Measurements from ENCODE around the gene AMBRA1.

Gene AMBRA1

DNA sequence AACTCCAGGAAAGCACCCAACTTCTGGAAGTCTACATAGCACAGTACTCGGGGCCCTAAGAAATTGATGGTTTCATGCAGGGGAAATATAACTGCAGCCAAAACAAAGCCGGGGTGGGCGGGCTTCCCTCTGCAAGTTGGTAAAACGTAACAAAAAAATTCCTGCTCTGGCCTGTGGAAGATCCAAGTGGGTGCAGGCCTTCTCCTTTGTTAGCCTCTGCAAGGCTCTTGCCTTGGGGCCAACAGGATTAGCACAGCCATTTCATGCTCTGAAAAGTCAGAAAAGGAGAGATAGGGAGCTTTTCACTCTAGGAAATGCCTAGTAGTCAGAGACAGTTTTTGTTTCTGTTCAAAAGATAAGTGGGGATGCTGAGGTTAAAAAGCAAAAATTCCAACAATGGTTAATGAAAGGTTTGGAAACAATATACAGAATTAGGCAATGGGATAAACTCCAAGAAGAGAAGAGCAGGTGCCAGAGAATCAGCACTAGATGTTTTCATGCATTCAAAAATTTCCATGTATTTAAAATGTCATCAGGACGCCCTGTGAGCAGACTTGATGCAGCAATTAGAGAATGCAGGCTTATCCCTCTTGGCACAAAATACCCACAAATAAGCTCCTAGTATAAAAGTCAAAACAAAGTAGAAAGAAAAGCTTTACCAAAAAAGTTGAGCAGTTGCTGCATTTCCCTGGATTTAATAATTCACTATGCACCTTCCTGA is 130.0 kb downstream of the AMBRA1 start:
- TF ChIP-seq POLR2A (IDR thresholded peaks at IDR 0.05; ENCODE audit: low read depth, low read length) = no peak
- DNase-seq (ENCODE audit: insufficient read length, low spot score) (no peak), FAIRE-seq (no peak)

DNA sequence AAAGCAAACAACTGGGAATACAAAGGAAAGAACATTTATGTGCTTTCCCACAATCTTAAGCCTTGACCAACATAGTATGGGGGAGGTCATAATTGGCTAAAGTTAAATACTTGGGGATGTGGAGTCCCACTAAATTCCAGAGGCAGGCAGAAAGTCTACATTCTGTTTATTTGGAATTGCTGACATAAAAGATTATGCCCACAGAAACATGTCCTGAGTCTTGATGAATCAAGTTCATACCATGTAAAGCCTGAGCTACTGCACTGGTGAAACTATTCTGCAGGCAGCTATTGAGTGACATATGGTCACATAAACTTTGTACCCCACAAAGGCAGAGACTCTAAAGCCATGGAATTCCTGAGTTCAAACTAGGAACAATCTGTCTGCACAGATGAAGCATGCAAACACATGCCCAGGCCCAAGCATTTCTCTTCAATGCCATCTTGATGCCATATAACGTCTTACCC is 132.3 kb downstream of the AMBRA1 start:
- FAIRE-seq = no peak
- DNase-seq (ENCODE audit: insufficient read length, low spot score) = no peak
- no peak for TF ChIP-seq POLR2A (IDR thresholded peaks at IDR 0.05; ENCODE audit: low read depth, low read length)

DNA sequence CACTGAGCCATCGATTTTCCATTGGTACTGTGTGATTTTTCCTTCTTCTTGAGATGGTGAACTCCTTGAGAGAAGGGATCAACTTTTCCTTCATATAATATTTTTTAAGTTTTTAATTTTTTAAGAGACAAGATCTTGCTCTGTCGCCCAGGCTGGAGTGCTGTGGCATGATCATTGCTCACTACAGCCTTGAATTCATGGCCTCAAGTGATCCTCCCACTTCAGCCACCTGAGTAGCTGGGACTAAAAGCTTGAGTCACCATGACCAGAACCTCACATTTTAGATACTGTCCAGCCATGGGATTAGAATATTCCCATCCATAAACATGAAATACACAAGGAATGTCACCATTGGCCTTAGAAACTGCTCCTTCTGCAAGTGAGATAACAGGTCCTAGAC is 135.3 kb downstream of the AMBRA1 start:
- no peak for FAIRE-seq

DNA sequence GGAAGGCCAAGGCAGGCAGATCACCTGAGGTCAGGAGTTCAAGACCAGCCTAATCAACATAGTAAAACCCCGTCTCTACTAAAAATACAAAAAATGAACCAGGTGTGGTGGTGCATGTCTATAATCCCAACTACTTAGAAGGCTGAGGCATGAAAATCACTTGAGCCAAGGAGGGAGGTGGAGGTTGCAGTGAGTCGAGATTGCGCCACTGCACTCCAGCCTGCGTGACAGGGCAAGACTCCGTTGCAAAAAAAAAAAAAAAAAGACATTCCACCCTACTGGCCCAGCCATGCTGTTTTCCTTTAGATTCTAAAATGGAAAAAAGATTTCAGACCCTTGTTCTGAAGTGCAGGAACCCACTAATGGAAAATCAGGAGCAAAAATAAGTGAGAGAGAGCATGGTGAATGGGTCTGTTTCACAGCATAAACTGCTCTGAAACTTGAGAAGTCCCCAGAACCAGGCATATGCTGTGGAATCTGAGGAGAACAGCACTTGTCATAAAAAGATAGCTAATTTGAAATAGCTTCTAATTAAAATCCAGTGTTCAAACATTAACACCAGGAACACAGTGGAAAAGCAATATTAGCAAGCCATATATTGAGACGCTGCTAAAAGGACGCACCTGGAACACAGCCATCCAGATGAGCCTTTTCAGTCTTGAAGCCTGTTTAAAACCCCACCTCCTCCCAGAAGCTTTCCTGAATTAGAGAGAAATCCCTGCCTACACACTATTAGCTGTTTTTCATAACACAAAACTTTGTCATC is 136.0 kb downstream of the AMBRA1 start:
- no peak for DNase-seq (ENCODE audit: insufficient read length, low spot score)
- TF ChIP-seq POLR2A (IDR thresholded peaks at IDR 0.05; ENCODE audit: low read depth, low read length) = no peak
- no peak for FAIRE-seq

More for the DNA sequence above, 135.3 kb downstream of the AMBRA1 start:
- no peak for DNase-seq (ENCODE audit: insufficient read length, low spot score)
- no peak for TF ChIP-seq POLR2A (IDR thresholded peaks at IDR 0.05; ENCODE audit: low read depth, low read length)

DNA sequence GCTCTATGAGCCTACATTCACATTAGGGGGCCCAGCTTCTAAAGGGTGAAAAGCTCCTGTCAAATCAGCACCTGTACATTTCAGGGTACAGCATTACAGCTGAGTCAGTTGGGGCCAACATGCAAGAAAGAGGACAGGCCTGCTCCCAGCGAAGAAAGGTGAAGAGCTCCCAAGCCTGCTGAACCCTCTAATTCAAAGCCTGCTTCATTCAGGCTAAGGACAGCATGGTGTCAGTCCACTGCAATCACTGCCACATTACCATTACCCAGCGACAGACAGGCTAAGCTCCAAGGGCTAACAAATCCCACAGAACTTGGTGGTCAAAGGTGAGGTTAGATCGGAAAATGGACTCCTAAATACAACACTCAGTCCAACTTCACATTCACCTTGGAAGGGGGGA is 136.8 kb downstream of the AMBRA1 start:
- DNase-seq (ENCODE audit: insufficient read length, low spot score) (no peak), FAIRE-seq (no peak)
- TF ChIP-seq POLR2A (IDR thresholded peaks at IDR 0.05; ENCODE audit: low read depth, low read length) = no peak

DNA sequence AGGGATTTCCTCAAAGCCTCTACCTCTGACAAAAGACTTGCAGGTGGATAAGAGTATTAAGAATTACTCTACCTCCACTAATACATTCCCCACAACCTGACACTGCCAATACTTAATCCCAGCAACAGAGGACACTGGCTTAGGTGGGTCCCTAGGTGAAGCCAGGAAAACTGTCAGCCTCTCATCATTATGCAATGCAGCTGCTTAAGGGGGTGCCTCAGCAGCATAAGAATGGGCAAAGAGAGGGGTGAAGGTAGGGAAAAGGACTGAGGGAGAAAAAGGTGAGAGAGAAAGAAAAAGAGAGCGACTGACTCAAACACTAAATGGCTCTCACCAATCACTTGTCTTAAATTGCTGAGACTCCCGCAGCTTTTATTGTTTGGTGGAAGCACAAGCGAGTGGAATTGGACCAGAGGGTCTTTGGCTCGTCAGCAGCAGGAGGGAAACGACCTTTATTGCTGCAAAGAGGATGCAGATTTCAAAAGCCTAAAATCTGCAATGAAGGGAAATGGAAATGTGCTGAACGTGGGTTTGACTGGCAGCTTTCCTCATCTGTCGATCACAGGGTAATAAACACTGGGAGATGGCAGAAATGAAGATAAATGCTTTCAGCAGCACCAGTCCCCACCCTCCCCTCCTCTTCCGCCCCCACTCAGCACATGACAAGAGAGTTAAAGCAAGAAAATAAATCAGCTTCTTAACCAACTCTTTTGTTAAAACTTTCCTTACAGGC is 137.4 kb downstream of the AMBRA1 start:
- TF ChIP-seq POLR2A (IDR thresholded peaks at IDR 0.05; ENCODE audit: low read depth, low read length) = no peak
- DNase-seq (ENCODE audit: insufficient read length, low spot score) (no peak), FAIRE-seq (no peak)

DNA sequence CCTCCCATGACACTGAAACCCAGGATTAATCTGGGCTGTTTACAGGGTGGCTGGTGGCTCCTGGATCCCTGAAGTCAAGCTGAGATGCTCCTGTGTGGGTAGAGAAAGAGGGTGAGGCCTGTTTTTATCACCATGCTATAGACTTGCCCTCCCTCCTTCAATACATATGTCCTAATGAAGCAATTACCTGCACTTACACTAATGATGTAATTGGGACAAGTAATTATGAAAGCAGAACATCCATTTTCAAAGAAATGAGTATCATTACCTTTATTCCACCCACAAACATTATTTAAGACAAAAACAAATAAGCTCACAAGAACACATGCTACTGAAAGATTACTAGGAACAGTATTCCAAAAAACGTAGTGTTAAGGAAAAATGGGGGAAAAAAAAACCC is 138.0 kb downstream of the AMBRA1 start:
- no peak for FAIRE-seq
- TF ChIP-seq POLR2A (IDR thresholded peaks at IDR 0.05; ENCODE audit: low read depth, low read length) = no peak
- DNase-seq (ENCODE audit: insufficient read length, low spot score) = no peak

DNA sequence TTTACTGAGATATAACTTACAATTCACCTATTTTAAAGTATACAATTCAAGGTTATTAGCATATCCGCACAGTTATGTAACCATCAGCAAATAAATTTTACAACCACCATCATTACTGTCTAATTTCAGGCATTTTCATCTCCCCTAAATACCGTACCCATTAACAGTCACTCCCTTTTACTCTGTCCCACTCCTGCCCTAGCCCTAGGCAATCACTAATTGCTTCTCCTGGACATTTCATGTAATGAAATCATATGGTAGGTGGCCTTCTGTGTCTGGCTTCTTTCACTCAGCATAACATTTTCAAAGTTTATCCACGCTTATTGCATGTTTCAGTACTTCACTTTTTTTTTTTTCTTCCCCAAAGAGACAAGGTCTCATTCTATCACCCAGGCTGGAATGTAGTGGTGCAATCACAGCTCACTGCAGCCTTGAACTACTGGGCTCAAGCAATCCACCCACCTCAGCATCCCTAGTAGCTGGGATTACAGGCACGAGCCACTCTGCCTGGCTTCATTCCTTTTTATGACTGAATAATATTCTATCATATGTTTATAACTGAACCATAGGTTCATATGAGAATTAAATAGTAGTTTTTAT is 140.8 kb downstream of the AMBRA1 start:
- DNase-seq (ENCODE audit: insufficient read length, low spot score) (no peak), FAIRE-seq (no peak)
- no peak for TF ChIP-seq POLR2A (IDR thresholded peaks at IDR 0.05; ENCODE audit: low read depth, low read length)

DNA sequence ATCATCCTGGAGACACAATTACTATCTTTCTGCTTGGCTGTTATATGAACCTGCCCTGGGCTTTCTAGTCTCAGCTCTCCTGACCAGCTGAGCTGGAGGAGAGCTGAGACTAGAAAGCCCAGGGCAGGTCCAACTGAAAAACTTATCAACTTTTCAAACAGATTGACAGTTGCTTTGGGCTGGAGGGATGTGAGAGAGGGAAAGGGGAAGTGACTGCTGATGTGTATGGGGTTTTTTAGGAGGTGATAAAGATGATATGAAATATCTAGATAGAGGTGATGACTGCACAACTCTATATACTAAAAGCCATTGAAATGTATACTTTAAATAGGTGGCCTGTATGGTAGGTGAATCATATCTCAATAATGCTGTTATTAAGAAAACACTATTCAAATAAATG is 142.1 kb downstream of the AMBRA1 start:
- no peak for FAIRE-seq
- no peak for DNase-seq (ENCODE audit: insufficient read length, low spot score)
- no peak for TF ChIP-seq POLR2A (IDR thresholded peaks at IDR 0.05; ENCODE audit: low read depth, low read length)

DNA sequence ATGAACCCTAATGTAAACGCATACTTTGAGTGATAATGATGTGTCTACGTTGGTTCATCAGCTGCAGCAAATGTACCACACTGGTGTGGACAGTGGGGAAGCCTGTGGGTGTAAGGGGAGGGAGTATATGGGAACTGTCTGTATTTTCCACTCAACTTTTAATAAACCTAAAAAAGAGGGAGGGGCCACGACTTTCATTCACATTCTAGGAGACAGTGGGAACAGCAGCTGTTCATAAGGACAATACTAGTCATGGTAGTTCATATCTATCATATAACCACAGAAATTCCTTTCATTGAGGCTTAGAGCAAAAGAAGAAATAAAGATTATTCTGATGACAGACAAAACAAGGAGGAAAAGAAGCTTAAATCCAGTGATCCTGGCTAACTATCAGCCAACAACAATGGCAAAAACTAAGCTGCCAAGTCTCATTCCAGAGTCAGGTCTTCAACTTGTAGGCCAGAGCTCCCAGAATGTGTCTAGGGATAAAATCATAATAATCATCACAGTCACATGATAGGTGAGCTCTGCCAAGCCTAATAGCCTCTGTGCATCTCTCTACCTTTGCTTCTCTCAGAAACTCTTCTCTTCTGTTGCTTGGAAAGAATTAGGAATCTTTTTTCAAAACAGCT is 142.9 kb downstream of the AMBRA1 start:
- DNase-seq (ENCODE audit: insufficient read length, low spot score) = no peak
- peak; percentile 23 for FAIRE-seq
- no peak for TF ChIP-seq POLR2A (IDR thresholded peaks at IDR 0.05; ENCODE audit: low read depth, low read length)

DNA sequence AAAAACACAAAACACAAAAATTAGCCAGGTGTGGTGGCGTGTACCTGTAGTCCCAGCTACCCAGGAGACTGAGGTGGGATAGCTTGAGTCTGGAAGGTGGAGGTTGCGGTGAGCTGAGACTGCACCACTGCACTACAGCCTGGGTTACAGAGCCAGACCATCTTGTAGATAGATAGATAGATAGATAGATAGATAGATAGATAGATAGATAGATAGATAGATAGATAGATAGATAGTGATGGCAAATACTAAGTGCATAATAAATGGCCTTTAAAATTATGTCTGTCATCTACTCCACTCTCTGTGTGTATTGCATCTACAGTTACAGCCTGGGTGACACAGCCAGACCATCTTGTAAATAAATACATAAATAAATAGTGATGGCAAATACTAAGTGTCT is 146.3 kb downstream of the AMBRA1 start:
- no peak for FAIRE-seq
- no peak for DNase-seq (ENCODE audit: insufficient read length, low spot score)

DNA sequence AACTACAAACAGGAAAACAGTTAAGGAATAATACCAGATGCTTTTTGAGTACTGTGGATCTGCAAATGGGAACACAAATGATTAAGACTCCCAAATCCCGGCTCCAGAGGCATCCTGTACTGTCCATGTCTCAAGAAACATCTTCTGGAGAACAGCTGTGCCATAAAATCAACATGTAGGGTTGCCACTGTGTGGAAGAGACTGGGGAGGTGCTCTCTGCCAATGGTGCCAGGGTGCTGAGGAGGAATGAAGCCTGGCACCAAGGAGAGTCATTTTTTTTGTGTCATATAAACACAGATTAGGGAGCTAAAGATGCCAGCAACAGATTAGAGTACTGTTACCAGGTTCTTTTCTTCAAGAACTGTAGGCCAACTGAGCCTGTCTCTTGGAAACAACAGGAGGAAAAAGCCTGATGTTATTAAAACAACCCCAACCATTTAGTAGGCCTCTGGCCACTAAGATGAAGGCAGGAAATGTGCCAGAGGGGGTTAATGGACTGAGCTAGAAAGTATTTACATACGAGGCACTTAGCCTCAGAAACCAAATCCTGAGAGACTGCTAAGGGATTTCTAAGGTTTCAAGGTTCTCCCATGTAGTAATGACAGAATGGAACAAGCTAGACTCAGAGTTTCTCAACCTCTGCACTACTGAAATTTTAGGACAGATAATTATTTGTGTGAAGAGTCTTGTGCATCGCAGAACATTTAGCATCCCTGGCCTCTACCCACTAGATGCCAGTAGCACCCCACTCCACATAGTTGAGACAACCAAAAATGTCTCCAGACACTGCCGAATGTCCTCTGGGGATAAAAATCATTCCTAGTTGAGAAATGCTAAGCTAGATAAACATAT is 147.7 kb downstream of the AMBRA1 start:
- no peak for DNase-seq (ENCODE audit: insufficient read length, low spot score)
- peak; percentile 67 for FAIRE-seq
- TF ChIP-seq POLR2A (IDR thresholded peaks at IDR 0.05; ENCODE audit: low read depth, low read length) = no peak

More for the DNA sequence above, 146.3 kb downstream of the AMBRA1 start:
- no peak for TF ChIP-seq POLR2A (IDR thresholded peaks at IDR 0.05; ENCODE audit: low read depth, low read length)

Measured in H54 (cell line).